ENCODE results near the gene RBP5. TPM values are rescaled to one million over a fixed set of nuclear protein-coding genes. Genes with fewer than 3 reads are reported as not detected.
A peak's percentile ranks its signal among the peaks of the same experiment; 100 is the strongest.

RBP5 gene
- total and polyA plus RNA-seq, 2 experiments from 2014 or later: 1.5 to 8.9 TPM

GRCh38 chr12:7129872-7130691 is 1.4 kb upstream of the RBP5 start, which contains the start of gene CLSTN3:
Gene CLSTN3 (plus strand): TSS chr12:7130371. CDS start chr12:7130649, 278 bp downstream.
- no peaks in the 10 kb centered on the region for H3K4me1 ChIP-seq (ENCODE audit: low read depth)
- DNase-seq (ENCODE audit: low read depth in 1 of 2, low spot score in 1 of 2): peak; percentile 83 to 92
- H3K36me3 ChIP-seq: no peaks in the 10 kb centered on the region
- H3K27me3 ChIP-seq: peaks cover 23% of the 10 kb centered on the region
- H3K4me3 ChIP-seq: peak within 1 kb of the TSS; percentile 44
- H3K9me3 ChIP-seq (ENCODE audit: low read depth): no peaks in the 10 kb centered on the region
- TF ChIP-seq CTCF (IDR thresholded peaks at IDR 0.05; ENCODE audit: low read depth, low read length): no peak
- H3K27ac ChIP-seq: no peak within 1 kb of the TSS

GRCh38 chr12:7129287-7129871 is 690 bp upstream of the RBP5 start:
- no peak for DNase-seq (ENCODE audit: low read depth in 1 of 2, low spot score in 1 of 2)
- Histone ChIP-seq H3K4me1 (ENCODE audit: low read depth) (no peaks in the 10 kb centered on the region), H3K27me3 (peaks cover 26% of the 10 kb centered on the region), H3K9me3 (ENCODE audit: low read depth) (no peaks in the 10 kb centered on the region), H3K27ac (no peak overlapping the region), H3K36me3 (no peaks in the 10 kb centered on the region), H3K4me3 (peak overlapping the region; percentile 44)
- TF ChIP-seq CTCF (IDR thresholded peaks at IDR 0.05; ENCODE audit: low read depth, low read length): no peak

GRCh38 chr12:7127916-7128626 is 618 bp downstream of the RBP5 start:
- Histone ChIP-seq H3K36me3 (no peaks in the 10 kb centered on the region), H3K4me3 (no peak overlapping the region), H3K27me3 (peaks cover 26% of the 10 kb centered on the region), H3K27ac (no peak overlapping the region), H3K9me3 (ENCODE audit: low read depth) (no peaks in the 10 kb centered on the region), H3K4me1 (ENCODE audit: low read depth) (no peaks in the 10 kb centered on the region)
- DNase-seq (ENCODE audit: low read depth in 1 of 2, low spot score in 1 of 2): no peak
- TF ChIP-seq CTCF (IDR thresholded peaks at IDR 0.05; ENCODE audit: low read depth, low read length): no peak

- no peaks in the 10 kb centered on the region for H3K9me3 ChIP-seq (ENCODE audit: low read depth)
- H3K4me3 ChIP-seq: no peak overlapping the region
- H3K27me3 ChIP-seq: peaks cover 13% of the 10 kb centered on the region
- DNase-seq (ENCODE audit: low read depth in 1 of 2, low spot score in 1 of 2): no peak
- H3K27ac ChIP-seq: no peak overlapping the region
- H3K4me1 ChIP-seq (ENCODE audit: low read depth): no peaks in the 10 kb centered on the region
- H3K36me3 ChIP-seq: no peaks in the 10 kb centered on the region
- TF ChIP-seq CTCF (IDR thresholded peaks at IDR 0.05; ENCODE audit: low read depth, low read length): no peak
These were observed 3.0 kb downstream of the RBP5 start for GRCh38 chr12:7125632-7126227.

- Histone ChIP-seq H3K4me3 (no peak overlapping the region), H3K36me3 (no peaks in the 10 kb centered on the region), H3K9me3 (ENCODE audit: low read depth) (no peaks in the 10 kb centered on the region), H3K4me1 (ENCODE audit: low read depth) (no peaks in the 10 kb centered on the region), H3K27ac (no peak overlapping the region), H3K27me3 (peaks cover 10% of the 10 kb centered on the region)
- no peak for DNase-seq (ENCODE audit: low read depth in 1 of 2, low spot score in 1 of 2)
- TF ChIP-seq CTCF (IDR thresholded peaks at IDR 0.05; ENCODE audit: low read depth, low read length): no peak
These were observed 4.7 kb downstream of the RBP5 start for GRCh38 chr12:7123806-7124522.
